CD4-positive, alpha-beta T cell treated with Interleukin-17A for 1 hour (primary cell): ENCODE measurements around the gene CDK7.
"Not testable (repeated sequence)": the region's sequence is repeated elsewhere in the genome, so short reads cannot be mapped to it uniquely, and the experiment has no call there.

Source experiments
- DNase-seq: peaks from one replicate; pipeline ENCODE4 v3.0.0-alpha.2; 2020

CDK7 gene

GRCh38 chr5:69238760-69239251, 4.1 kb downstream of the CDK7 start:
- DNase-seq: no peak

- DNase-seq: no peak
These were observed 7.7 kb downstream of the CDK7 start for GRCh38 chr5:69242215-69242927.

GRCh38 chr5:69245031-69245430, 10.3 kb downstream of the CDK7 start:
- no peak for DNase-seq

- DNase-seq: no peak
These were observed 13.3 kb downstream of the CDK7 start for GRCh38 chr5:69248019-69248418.

- DNase-seq: no peak
These were observed 15.9 kb downstream of the CDK7 start for GRCh38 chr5:69250593-69250992.

GRCh38 chr5:69252437-69252836, 17.8 kb downstream of the CDK7 start:
- DNase-seq: no peak

- not testable (repeated sequence) for DNase-seq
These were observed 21.3 kb downstream of the CDK7 start for GRCh38 chr5:69255940-69256339.

GRCh38 chr5:69257577-69257976, 22.9 kb downstream of the CDK7 start:
- no peak for DNase-seq

GRCh38 chr5:69261034-69261433, 26.3 kb downstream of the CDK7 start:
- no peak for DNase-seq

GRCh38 chr5:69265931-69266330, 31.2 kb downstream of the CDK7 start:
- DNase-seq: no peak

GRCh38 chr5:69268899-69269298, 34.2 kb downstream of the CDK7 start:
- DNase-seq: no peak

- DNase-seq: no peak
These were observed 36.2 kb downstream of the CDK7 start for GRCh38 chr5:69270840-69271239.

GRCh38 chr5:69271376-69271775, 36.7 kb downstream of the CDK7 start:
- DNase-seq: no peak

- no peak for DNase-seq
These were observed 40.9 kb downstream of the CDK7 start for GRCh38 chr5:69275563-69275962.

- DNase-seq: no peak
These were observed 41.9 kb downstream of the CDK7 start for GRCh38 chr5:69276422-69277174.

GRCh38 chr5:69279517-69279916, 44.8 kb downstream of the CDK7 start:
- DNase-seq: no peak

- no peak for DNase-seq
These were observed 46.4 kb downstream of the CDK7 start for GRCh38 chr5:69281114-69281513.

- no peak for DNase-seq
These were observed 49.5 kb downstream of the CDK7 start for GRCh38 chr5:69284203-69284602.

GRCh38 chr5:69285448-69286116, 50.9 kb downstream of the CDK7 start:
- DNase-seq: no peak

- DNase-seq: no peak
These were observed 53.4 kb downstream of the CDK7 start for GRCh38 chr5:69288069-69288468.

GRCh38 chr5:69288688-69289087, 54.0 kb downstream of the CDK7 start:
- DNase-seq: no peak

GRCh38 chr5:69292306-69292705, 57.6 kb downstream of the CDK7 start:
- DNase-seq: no peak

GRCh38 chr5:69293882-69294281, 59.2 kb downstream of the CDK7 start:
- DNase-seq: no peak
